ENCODE measurements around the gene MAML2. TPM values are rescaled to one million over a fixed set of nuclear protein-coding genes. Genes with fewer than 3 reads are reported as not detected.

The MAML2 gene
- total and polyA plus RNA-seq, 2 experiments from 2014 or later, result 2.0 to 7.1 TPM

GRCh38 chr11:96321091-96321490, 21.9 kb downstream of the MAML2 start:
- no peak overlapping the region for H2AFZ ChIP-seq
- no peaks in the 10 kb centered on the region for H3K36me3 ChIP-seq (ENCODE audit: insufficient read depth)
- H3K4me1 ChIP-seq (ENCODE audit: insufficient read depth), result peaks cover 46% of the 10 kb centered on the region
- Mint-ChIP-seq H3K4me1 (peaks cover 60% of the 10 kb centered on the region), H3K27ac (no peak overlapping the region), H3K36me3 (ENCODE audit: low read depth) (no peaks in the 10 kb centered on the region; the same call in 2 of the 3 replicates), H3K4me3 (no peak overlapping the region), H3K9me3 (no peaks in the 10 kb centered on the region), H3K27me3 (ENCODE audit: insufficient read depth, low read depth, poor library complexity) (no peaks in the 10 kb centered on the region)
- no peak overlapping the region for H3K4me2 ChIP-seq
- no peak for DNase-seq (ENCODE audit: low spot score)
- peaks cover 13% of the 10 kb centered on the region; the same call in 1 of the 2 replicates for H3K9me2 ChIP-seq (ENCODE audit: insufficient read depth)
- no peaks in the 10 kb centered on the region for H4K20me1 ChIP-seq (replicated peaks; ENCODE audit: insufficient read depth)
- H3K27me3 ChIP-seq (ENCODE audit: insufficient read depth), result no peaks in the 10 kb centered on the region
- no peaks in the 10 kb centered on the region for H3F3A ChIP-seq (replicated peaks; ENCODE audit: low read depth)
- no peak overlapping the region for H3K4me3 ChIP-seq
- peaks cover 38% of the 10 kb centered on the region for H3K79me2 ChIP-seq (replicated peaks; ENCODE audit: insufficient read depth)
- ATAC-seq, result no peak
- no peak for TF ChIP-seq STAT1 (IDR thresholded peaks at IDR 0.05; ENCODE audit: unreplicated experiment)
- no peak for TF ChIP-seq NANOG (IDR thresholded peaks at IDR 0.05; ENCODE audit: borderline replicate concordance)
- H3K27ac ChIP-seq (ENCODE audit: low read depth), result no peak overlapping the region

- no peak overlapping the region for H2AFZ ChIP-seq
- no peaks in the 10 kb centered on the region for H3F3A ChIP-seq (replicated peaks; ENCODE audit: low read depth)
- ATAC-seq (no peak), DNase-seq (ENCODE audit: low spot score) (no peak)
- no peak for TF ChIP-seq CREB1 (CRISPR knock-in tag; IDR thresholded peaks at IDR 0.05; ENCODE audit: low read depth)
- TF ChIP-seq, protein P1, sequence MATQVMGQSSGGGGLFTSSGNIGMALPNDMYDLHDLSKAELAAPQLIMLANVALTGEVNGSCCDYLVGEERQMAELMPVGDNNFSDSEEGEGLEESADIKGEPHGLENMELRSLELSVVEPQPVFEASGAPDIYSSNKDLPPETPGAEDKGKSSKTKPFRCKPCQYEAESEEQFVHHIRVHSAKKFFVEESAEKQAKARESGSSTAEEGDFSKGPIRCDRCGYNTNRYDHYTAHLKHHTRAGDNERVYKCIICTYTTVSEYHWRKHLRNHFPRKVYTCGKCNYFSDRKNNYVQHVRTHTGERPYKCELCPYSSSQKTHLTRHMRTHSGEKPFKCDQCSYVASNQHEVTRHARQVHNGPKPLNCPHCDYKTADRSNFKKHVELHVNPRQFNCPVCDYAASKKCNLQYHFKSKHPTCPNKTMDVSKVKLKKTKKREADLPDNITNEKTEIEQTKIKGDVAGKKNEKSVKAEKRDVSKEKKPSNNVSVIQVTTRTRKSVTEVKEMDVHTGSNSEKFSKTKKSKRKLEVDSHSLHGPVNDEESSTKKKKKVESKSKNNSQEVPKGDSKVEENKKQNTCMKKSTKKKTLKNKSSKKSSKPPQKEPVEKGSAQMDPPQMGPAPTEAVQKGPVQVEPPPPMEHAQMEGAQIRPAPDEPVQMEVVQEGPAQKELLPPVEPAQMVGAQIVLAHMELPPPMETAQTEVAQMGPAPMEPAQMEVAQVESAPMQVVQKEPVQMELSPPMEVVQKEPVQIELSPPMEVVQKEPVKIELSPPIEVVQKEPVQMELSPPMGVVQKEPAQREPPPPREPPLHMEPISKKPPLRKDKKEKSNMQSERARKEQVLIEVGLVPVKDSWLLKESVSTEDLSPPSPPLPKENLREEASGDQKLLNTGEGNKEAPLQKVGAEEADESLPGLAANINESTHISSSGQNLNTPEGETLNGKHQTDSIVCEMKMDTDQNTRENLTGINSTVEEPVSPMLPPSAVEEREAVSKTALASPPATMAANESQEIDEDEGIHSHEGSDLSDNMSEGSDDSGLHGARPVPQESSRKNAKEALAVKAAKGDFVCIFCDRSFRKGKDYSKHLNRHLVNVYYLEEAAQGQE (IDR thresholded peaks at IDR 0.05; ENCODE audit: unreplicated experiment), result no peak
- TF ChIP-seq, protein P2, sequence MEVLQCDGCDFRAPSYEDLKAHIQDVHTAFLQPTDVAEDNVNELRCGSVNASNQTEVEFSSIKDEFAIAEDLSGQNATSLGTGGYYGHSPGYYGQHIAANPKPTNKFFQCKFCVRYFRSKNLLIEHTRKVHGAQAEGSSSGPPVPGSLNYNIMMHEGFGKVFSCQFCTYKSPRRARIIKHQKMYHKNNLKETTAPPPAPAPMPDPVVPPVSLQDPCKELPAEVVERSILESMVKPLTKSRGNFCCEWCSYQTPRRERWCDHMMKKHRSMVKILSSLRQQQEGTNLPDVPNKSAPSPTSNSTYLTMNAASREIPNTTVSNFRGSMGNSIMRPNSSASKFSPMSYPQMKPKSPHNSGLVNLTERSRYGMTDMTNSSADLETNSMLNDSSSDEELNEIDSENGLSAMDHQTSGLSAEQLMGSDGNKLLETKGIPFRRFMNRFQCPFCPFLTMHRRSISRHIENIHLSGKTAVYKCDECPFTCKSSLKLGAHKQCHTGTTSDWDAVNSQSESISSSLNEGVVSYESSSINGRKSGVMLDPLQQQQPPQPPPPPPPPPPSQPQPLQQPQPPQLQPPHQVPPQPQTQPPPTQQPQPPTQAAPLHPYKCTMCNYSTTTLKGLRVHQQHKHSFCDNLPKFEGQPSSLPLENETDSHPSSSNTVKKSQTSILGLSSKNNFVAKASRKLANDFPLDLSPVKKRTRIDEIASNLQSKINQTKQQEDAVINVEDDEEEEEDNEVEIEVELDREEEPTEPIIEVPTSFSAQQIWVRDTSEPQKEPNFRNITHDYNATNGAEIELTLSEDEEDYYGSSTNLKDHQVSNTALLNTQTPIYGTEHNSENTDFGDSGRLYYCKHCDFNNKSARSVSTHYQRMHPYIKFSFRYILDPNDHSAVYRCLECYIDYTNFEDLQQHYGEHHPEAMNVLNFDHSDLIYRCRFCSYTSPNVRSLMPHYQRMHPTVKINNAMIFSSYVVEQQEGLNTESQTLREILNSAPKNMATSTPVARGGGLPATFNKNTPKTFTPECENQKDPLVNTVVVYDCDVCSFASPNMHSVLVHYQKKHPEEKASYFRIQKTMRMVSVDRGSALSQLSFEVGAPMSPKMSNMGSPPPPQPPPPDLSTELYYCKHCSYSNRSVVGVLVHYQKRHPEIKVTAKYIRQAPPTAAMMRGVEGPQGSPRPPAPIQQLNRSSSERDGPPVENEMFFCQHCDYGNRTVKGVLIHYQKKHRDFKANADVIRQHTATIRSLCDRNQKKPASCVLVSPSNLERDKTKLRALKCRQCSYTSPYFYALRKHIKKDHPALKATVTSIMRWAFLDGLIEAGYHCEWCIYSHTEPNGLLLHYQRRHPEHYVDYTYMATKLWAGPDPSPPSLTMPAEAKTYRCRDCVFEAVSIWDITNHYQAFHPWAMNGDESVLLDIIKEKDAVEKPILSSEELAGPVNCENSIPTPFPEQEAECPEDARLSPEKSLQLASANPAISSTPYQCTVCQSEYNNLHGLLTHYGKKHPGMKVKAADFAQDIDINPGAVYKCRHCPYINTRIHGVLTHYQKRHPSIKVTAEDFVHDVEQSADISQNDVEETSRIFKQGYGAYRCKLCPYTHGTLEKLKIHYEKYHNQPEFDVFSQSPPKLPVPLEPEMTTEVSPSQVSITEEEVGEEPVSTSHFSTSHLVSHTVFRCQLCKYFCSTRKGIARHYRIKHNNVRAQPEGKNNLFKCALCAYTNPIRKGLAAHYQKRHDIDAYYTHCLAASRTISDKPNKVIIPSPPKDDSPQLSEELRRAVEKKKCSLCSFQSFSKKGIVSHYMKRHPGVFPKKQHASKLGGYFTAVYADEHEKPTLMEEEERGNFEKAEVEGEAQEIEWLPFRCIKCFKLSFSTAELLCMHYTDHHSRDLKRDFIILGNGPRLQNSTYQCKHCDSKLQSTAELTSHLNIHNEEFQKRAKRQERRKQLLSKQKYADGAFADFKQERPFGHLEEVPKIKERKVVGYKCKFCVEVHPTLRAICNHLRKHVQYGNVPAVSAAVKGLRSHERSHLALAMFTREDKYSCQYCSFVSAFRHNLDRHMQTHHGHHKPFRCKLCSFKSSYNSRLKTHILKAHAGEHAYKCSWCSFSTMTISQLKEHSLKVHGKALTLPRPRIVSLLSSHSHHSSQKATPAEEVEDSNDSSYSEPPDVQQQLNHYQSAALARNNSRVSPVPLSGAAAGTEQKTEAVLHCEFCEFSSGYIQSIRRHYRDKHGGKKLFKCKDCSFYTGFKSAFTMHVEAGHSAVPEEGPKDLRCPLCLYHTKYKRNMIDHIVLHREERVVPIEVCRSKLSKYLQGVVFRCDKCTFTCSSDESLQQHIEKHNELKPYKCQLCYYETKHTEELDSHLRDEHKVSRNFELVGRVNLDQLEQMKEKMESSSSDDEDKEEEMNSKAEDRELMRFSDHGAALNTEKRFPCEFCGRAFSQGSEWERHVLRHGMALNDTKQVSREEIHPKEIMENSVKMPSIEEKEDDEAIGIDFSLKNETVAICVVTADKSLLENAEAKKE (CRISPR knock-in tag; IDR thresholded peaks at IDR 0.05), result no peak
- TF ChIP-seq EZH2 (IDR thresholded peaks at IDR 0.05; ENCODE audit: low read depth, unreplicated experiment), result no peak
- no peak for TF ChIP-seq ZNF114 (CRISPR knock-in tag; IDR thresholded peaks at IDR 0.05)
- Mint-ChIP-seq H3K4me1 (peaks cover 52% of the 10 kb centered on the region), H3K27ac (no peak overlapping the region), H3K4me3 (no peak overlapping the region), H3K36me3 (ENCODE audit: low read depth) (no peaks in the 10 kb centered on the region; the same call in 2 of the 3 replicates), H3K27me3 (ENCODE audit: insufficient read depth, low read depth, poor library complexity) (no peaks in the 10 kb centered on the region), H3K9me3 (no peaks in the 10 kb centered on the region)
- peaks cover 38% of the 10 kb centered on the region for H3K79me2 ChIP-seq (replicated peaks; ENCODE audit: insufficient read depth)
- peaks cover 35% of the 10 kb centered on the region for H3K4me1 ChIP-seq (ENCODE audit: insufficient read depth)
- no peak overlapping the region for H3K4me3 ChIP-seq
- H3K27ac ChIP-seq (ENCODE audit: low read depth), result no peak overlapping the region
- no peaks in the 10 kb centered on the region for H3K27me3 ChIP-seq (ENCODE audit: insufficient read depth)
- no peaks in the 10 kb centered on the region for H3K36me3 ChIP-seq (ENCODE audit: insufficient read depth)
- no peaks in the 10 kb centered on the region for H4K20me1 ChIP-seq (replicated peaks; ENCODE audit: insufficient read depth)
- H3K4me2 ChIP-seq, result no peak overlapping the region
- H3K9me2 ChIP-seq (ENCODE audit: insufficient read depth), result peaks cover 13% of the 10 kb centered on the region; the same call in 1 of the 2 replicates
Observed at GRCh38 chr11:96319898-96320656, 22.9 kb downstream of the MAML2 start.

All from GM23338 (cell line).